Sciatic nerve (tissue), 2 donors: Measurements from ENCODE around the gene NR6A1. TPM values are rescaled to one million over a fixed set of nuclear protein-coding genes. Genes with fewer than 3 reads are reported as not detected.

Experiments
- ATAC-seq: fragments of 200-7000 bp; cut with Tn5 transposase; one replicate; pipeline ENCODE4 v1.9.1; 2020; ENCODE audit warnings: mild to moderate bottlenecking, moderate library complexity
- DNase-seq: peaks from one replicate; pipeline ENCODE4 v3.0.0-alpha.2; 2020; ENCODE audit warnings: low spot score
- intact Hi-C: fragments of 100-400 bp; cut with DNase I; formaldehyde crosslinking; loops from one replicate; pipeline ENCODE4 v1.14.2; 2022
- total RNA-seq: library from RNA; stranded (reverse); fragmentation: NEBNext Ultra II Directional; extraction: Animal tissue kit (Norgen Biotek cat#: 25700); gene quantifications from one replicate; pipeline ENCODE4 v1.2.1, GENCODE V29; 2021
- donor health status: DM: no; HTN: no; CAD: no.
- donor health status: DM: no; HTN: no; CAD: no.

Gene NR6A1
- total RNA-seq, 1 donor from 2014 or later = 3.3 TPM

GRCh38 chr9:124480621-124480981 lies 290.5 kb downstream of the NR6A1 start:
- intact Hi-C loops = no loop called here
- ATAC-seq (no peak), DNase-seq (no peak)

- ATAC-seq = no peak
- intact Hi-C loops = no loop called here
- DNase-seq = no peak
Measured at GRCh38 chr9:124479947-124480620, 291.0 kb downstream of the NR6A1 start.

- intact Hi-C loops = no loop called here
- DNase-seq = no peak
- no peak for ATAC-seq
Measured at GRCh38 chr9:124479371-124479770, 291.7 kb downstream of the NR6A1 start.

GRCh38 chr9:124478354-124478753 lies 292.8 kb downstream of the NR6A1 start:
- intact Hi-C loops = no loop called here
- no peak for ATAC-seq

GRCh38 chr9:124477648-124478285 lies 293.3 kb downstream of the NR6A1 start:
- DNase-seq (no peak), ATAC-seq (no peak)
- intact Hi-C loops = no loop called here

More at GRCh38 chr9:124478354-124478753, 292.8 kb downstream of the NR6A1 start:
- DNase-seq = no peak

GRCh38 chr9:124477211-124477647 lies 293.9 kb downstream of the NR6A1 start:
- no peak for DNase-seq
- ATAC-seq = no peak
- intact Hi-C loops = no loop called here

GRCh38 chr9:124475868-124476690 lies 295.0 kb downstream of the NR6A1 start:
- no peak for ATAC-seq
- intact Hi-C loops = no loop called here
- no peak for DNase-seq

GRCh38 chr9:124475158-124475867 lies 295.8 kb downstream of the NR6A1 start:
- DNase-seq (no peak), ATAC-seq (no peak)
- intact Hi-C loops = no loop called here

- no peak for DNase-seq
- intact Hi-C loops = no loop called here
- ATAC-seq = no peak
Measured at GRCh38 chr9:124474151-124474550, 297.0 kb downstream of the NR6A1 start.

GRCh38 chr9:124473310-124473709 lies 297.8 kb downstream of the NR6A1 start:
- intact Hi-C loops = no loop called here
- ATAC-seq (no peak), DNase-seq (no peak)

- intact Hi-C loops = no loop called here
- ATAC-seq = no peak
- no peak for DNase-seq
Measured at GRCh38 chr9:124472770-124473169, 298.3 kb downstream of the NR6A1 start.

GRCh38 chr9:124471761-124472160 lies 299.4 kb downstream of the NR6A1 start:
- ATAC-seq (no peak), DNase-seq (no peak)
- intact Hi-C loops = no loop called here

GRCh38 chr9:124470726-124471125 lies 300.4 kb downstream of the NR6A1 start:
- DNase-seq = no peak
- ATAC-seq = no peak
- intact Hi-C loops = no loop called here

- no peak for ATAC-seq
- intact Hi-C loops = no loop called here
- no peak for DNase-seq
Measured at GRCh38 chr9:124470306-124470705, 300.8 kb downstream of the NR6A1 start.

- no peak for DNase-seq
- ATAC-seq = no peak
- intact Hi-C loops = no loop called here
Measured at GRCh38 chr9:124469011-124469832, 301.9 kb downstream of the NR6A1 start.

GRCh38 chr9:124468061-124468740 lies 302.9 kb downstream of the NR6A1 start:
- intact Hi-C loops = no loop called here
- DNase-seq = no peak

GRCh38 chr9:124467410-124468060 lies 303.6 kb downstream of the NR6A1 start:
- intact Hi-C loops = no loop called here
- DNase-seq (no peak), ATAC-seq (no peak)

More at GRCh38 chr9:124468061-124468740, 302.9 kb downstream of the NR6A1 start:
- no peak for ATAC-seq
